Measurements from ENCODE around the gene GVQW3.

- TF ChIP-seq, protein P1, sequence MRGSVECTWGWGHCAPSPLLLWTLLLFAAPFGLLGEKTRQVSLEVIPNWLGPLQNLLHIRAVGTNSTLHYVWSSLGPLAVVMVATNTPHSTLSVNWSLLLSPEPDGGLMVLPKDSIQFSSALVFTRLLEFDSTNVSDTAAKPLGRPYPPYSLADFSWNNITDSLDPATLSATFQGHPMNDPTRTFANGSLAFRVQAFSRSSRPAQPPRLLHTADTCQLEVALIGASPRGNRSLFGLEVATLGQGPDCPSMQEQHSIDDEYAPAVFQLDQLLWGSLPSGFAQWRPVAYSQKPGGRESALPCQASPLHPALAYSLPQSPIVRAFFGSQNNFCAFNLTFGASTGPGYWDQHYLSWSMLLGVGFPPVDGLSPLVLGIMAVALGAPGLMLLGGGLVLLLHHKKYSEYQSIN (CRISPR knock-in tag; IDR thresholded peaks at IDR 0.05; ENCODE audit: borderline replicate concordance), result no peak
- TF ChIP-seq TCF7L2 (IDR thresholded peaks at IDR 0.05; ENCODE audit: low read depth, low read length) (no peak), ZNF547 (CRISPR knock-in tag; IDR thresholded peaks at IDR 0.05) (no peak), ZNF33B (CRISPR knock-in tag; IDR thresholded peaks at IDR 0.05) (no peak)
Measured at GRCh38 chr11:76394411-76394810, 13.3 kb downstream of the GVQW3 start.
